HG03060 (cell line): ENCODE data around the gene NRXN3.

ENCODE experiments used
- ATAC-seq: cut with Tn5 transposase; IDR thresholded peaks from one replicate; pipeline ENCODE4 v1.9.1; 2021; ENCODE audit warnings: low read depth, moderate number of reproducible peaks; ENCODE audit not compliant: unreplicated experiment

NRXN3 gene

GRCh38 chr14:78172428-78172827 is 2.3 kb downstream of the NRXN3 start:
- ATAC-seq: no peak

GRCh38 chr14:78173346-78174035 is 3.3 kb downstream of the NRXN3 start:
- no peak for ATAC-seq

GRCh38 chr14:78175412-78175811 is 5.2 kb downstream of the NRXN3 start:
- ATAC-seq: no peak

- ATAC-seq: no peak
Measured at GRCh38 chr14:78178071-78178470, 7.9 kb downstream of the NRXN3 start.

GRCh38 chr14:78178971-78179370 is 8.8 kb downstream of the NRXN3 start:
- ATAC-seq: no peak

- ATAC-seq: no peak
Measured at GRCh38 chr14:78181270-78181669, 11.1 kb downstream of the NRXN3 start.

GRCh38 chr14:78182722-78183121 is 12.5 kb downstream of the NRXN3 start:
- ATAC-seq: no peak

- ATAC-seq: no peak
Measured at GRCh38 chr14:78184157-78184556, 14.0 kb downstream of the NRXN3 start.

GRCh38 chr14:78186277-78186676 is 16.1 kb downstream of the NRXN3 start:
- no peak for ATAC-seq

- no peak for ATAC-seq
Measured at GRCh38 chr14:78188882-78189281, 18.7 kb downstream of the NRXN3 start.

GRCh38 chr14:78195431-78195830 is 25.3 kb downstream of the NRXN3 start:
- no peak for ATAC-seq

- no peak for ATAC-seq
Measured at GRCh38 chr14:78196323-78196722, 26.1 kb downstream of the NRXN3 start.

GRCh38 chr14:78197051-78197450 is 26.9 kb downstream of the NRXN3 start:
- no peak for ATAC-seq

- no peak for ATAC-seq
Measured at GRCh38 chr14:78202163-78202562, 32.0 kb downstream of the NRXN3 start.

GRCh38 chr14:78202976-78203375 is 32.8 kb downstream of the NRXN3 start:
- no peak for ATAC-seq

GRCh38 chr14:78207414-78207813 is 37.2 kb downstream of the NRXN3 start:
- ATAC-seq: no peak

- ATAC-seq: no peak
Measured at GRCh38 chr14:78220273-78220672, 50.1 kb downstream of the NRXN3 start.

GRCh38 chr14:78222746-78223145 is 52.6 kb downstream of the NRXN3 start:
- no peak for ATAC-seq

GRCh38 chr14:78227248-78228077 is 57.3 kb downstream of the NRXN3 start:
- ATAC-seq: no peak

GRCh38 chr14:78228702-78229327 is 58.6 kb downstream of the NRXN3 start:
- no peak for ATAC-seq

GRCh38 chr14:78232231-78233000 is 62.2 kb downstream of the NRXN3 start:
- ATAC-seq: no peak
